Measurements from ENCODE around the gene ZNF70.
A peak's percentile ranks its signal among the peaks of the same experiment; 100 is the strongest.

Gene ZNF70

GRCh38 chr22:23789638-23790037 lies 38.7 kb upstream of the ZNF70 start:
- CTCF ChIA-PET = interaction anchor here (0.6 to 3.4 kb wide), 5 partner anchors 9 to 60 kb away, joined by 3 to 11 read pairs (median 5); no protein-coding TSS in a partner anchor
- no peak for DNase-seq (ENCODE audit: low read depth, low spot score)
- POLR2A ChIA-PET = no interaction called here

GRCh38 chr22:23789121-23789520 lies 38.2 kb upstream of the ZNF70 start:
- H3K4me3 ChIP-seq (ENCODE audit: low read depth, low read length) = no peak overlapping the region
- POLR2A ChIA-PET = no interaction called here
- no peak for DNase-seq (ENCODE audit: low read depth, low spot score)
- no peak for TF ChIP-seq CTCF (IDR thresholded peaks at IDR 0.05; ENCODE audit: insufficient read depth, low read length, missing control alignments)
- CTCF ChIA-PET = interaction anchor here (0.9 to 3.4 kb wide), 6 partner anchors 9 to 61 kb away, joined by 3 to 11 read pairs (median 4); no protein-coding TSS in a partner anchor

More at GRCh38 chr22:23789638-23790037, 38.7 kb upstream of the ZNF70 start:
- TF ChIP-seq CTCF (IDR thresholded peaks at IDR 0.05; ENCODE audit: insufficient read depth, low read length, missing control alignments) = no peak
- no peak overlapping the region for H3K4me3 ChIP-seq (ENCODE audit: low read depth, low read length)

- TF ChIP-seq CTCF (IDR thresholded peaks at IDR 0.05; ENCODE audit: insufficient read depth, low read length, missing control alignments) = no peak
- no peak for DNase-seq (ENCODE audit: low read depth, low spot score)
- ChIA-PET CTCF (interaction anchor here (1.0 to 3.4 kb wide), 4 partner anchors 10 to 62 kb away, joined by 3 to 15 read pairs (median 7); partner anchors contain the start of gene MMP11), POLR2A (no interaction called here)
- peak overlapping the region; percentile 90 for H3K4me3 ChIP-seq (ENCODE audit: low read depth, low read length)
These were observed 37.0 kb upstream of the ZNF70 start for GRCh38 chr22:23787910-23788309.

GRCh38 chr22:23787600-23787896 lies 36.6 kb upstream of the ZNF70 start:
- ChIA-PET POLR2A (no interaction called here), CTCF (interaction anchor here (3.0 to 3.6 kb wide), 3 partner anchors 16 to 62 kb away, joined by 11 to 15 read pairs (median 14); partner anchors contain the start of gene MMP11)
- DNase-seq (ENCODE audit: low read depth, low spot score) = no peak
- TF ChIP-seq CTCF (IDR thresholded peaks at IDR 0.05; ENCODE audit: insufficient read depth, low read length, missing control alignments) = no peak
- peak overlapping the region; percentile 90 for H3K4me3 ChIP-seq (ENCODE audit: low read depth, low read length)

GRCh38 chr22:23786752-23787599 lies 36.1 kb upstream of the ZNF70 start, which contains the start of gene SMARCB1:
Gene SMARCB1 (plus strand): TSS chr22:23786966. CDS start chr22:23787170, 204 bp downstream.
- POLR2A ChIA-PET = interaction anchor here (0.7 to 1.1 kb wide), 2 partner anchors 12 to 53 kb away, joined by 4 read pairs; no protein-coding TSS in a partner anchor
- CTCF ChIA-PET = interaction anchor here (1.1 to 3.6 kb wide), 3 partner anchors 12 to 63 kb away, joined by 3 to 15 read pairs (median 14); partner anchors contain the start of gene MMP11
- peak; percentile 69 for DNase-seq (ENCODE audit: low read depth, low spot score)
- H3K4me3 ChIP-seq (ENCODE audit: low read depth, low read length) = peak within 1 kb of the TSS; percentile 90
- TF ChIP-seq CTCF (IDR thresholded peaks at IDR 0.05; ENCODE audit: insufficient read depth, low read length, missing control alignments) = no peak

GRCh38 chr22:23786261-23786710 lies 35.4 kb upstream of the ZNF70 start:
- H3K4me3 ChIP-seq (ENCODE audit: low read depth, low read length) = peak overlapping the region; percentile 49
- ChIA-PET CTCF (interaction anchor here (1.1 to 3.6 kb wide), 4 partner anchors 12 to 63 kb away, joined by 3 to 15 read pairs (median 12); partner anchors contain the start of genes CHCHD10 and MMP11), POLR2A (interaction anchor here (0.7 to 1.1 kb wide), 3 partner anchors 11 to 60 kb away, joined by 4 read pairs; no protein-coding TSS in a partner anchor)
- TF ChIP-seq CTCF (IDR thresholded peaks at IDR 0.05; ENCODE audit: insufficient read depth, low read length, missing control alignments) = no peak
- DNase-seq (ENCODE audit: low read depth, low spot score) = no peak

All from AG04449 (cell line).